GM12878 (cell line): ENCODE results near the gene BRICD5.

Experiments
- BACH1 ChIP-seq: fragments of 450-650 bp; IDR thresholded peaks from 2 replicates; pipeline ENCODE4 v1.6.1; 2017; ENCODE audit warnings: mild to moderate bottlenecking, borderline replicate concordance
- JUND ChIP-seq: IDR thresholded peaks from 2 replicates; pipeline ENCODE4 v1.6.1; 2012; ENCODE audit warnings: low read depth, mild to moderate bottlenecking, low read length, improper control_type of control experiment, moderate library complexity
- REST ChIP-seq: IDR thresholded peaks from 2 replicates; pipeline ENCODE4 v1.6.1; 2012; ENCODE audit warnings: mild to moderate bottlenecking, low read depth, low read length
- TF ChIP-seq, protein P1 (sequence below): IDR thresholded peaks from 2 replicates; pipeline ENCODE4 v1.6.1; 2012; ENCODE audit warnings: low read depth, low read length, improper control_type of control experiment

GRCh38 chr16:2233046-2233775, 22.5 kb upstream of the BRICD5 start:
- TF ChIP-seq, protein P1, sequence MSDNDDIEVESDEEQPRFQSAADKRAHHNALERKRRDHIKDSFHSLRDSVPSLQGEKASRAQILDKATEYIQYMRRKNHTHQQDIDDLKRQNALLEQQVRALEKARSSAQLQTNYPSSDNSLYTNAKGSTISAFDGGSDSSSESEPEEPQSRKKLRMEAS = no peak
- TF ChIP-seq REST (no peak), JUND (no peak), BACH1 (no peak)
